Ovary (tissue), 3 donors: ENCODE data around the gene DDX24.

Source experiments
- EP300 ChIP-seq: sonication (generic); formaldehyde crosslinking; IDR thresholded peaks from one replicate; pipeline ENCODE4 v1.6.1; 2017; ENCODE audit warnings: antibody characterized with exemption
- POLR2A ChIP-seq: fragments of 450-650 bp; IDR thresholded peaks from one replicate; pipeline ENCODE4 v1.6.1; 2017; ENCODE audit warnings: antibody characterized with exemption, mild to moderate bottlenecking, moderate library complexity
- TF ChIP-seq, protein P1 (sequence below), 3 donors: fragments of 450-650 bp in 2 of 3; fragments of 200-600 bp in 1 of 3; IDR thresholded peaks; one replicate each; pipeline versions ENCODE4 v1.5.1 to v1.8.0; 2016 to 2022; ENCODE audit warnings: antibody characterized with exemption in 3 of 3, mild to moderate bottlenecking in 1 of 3
- donor health status: DM: no; HTN: no; CAD: no.

DNA sequence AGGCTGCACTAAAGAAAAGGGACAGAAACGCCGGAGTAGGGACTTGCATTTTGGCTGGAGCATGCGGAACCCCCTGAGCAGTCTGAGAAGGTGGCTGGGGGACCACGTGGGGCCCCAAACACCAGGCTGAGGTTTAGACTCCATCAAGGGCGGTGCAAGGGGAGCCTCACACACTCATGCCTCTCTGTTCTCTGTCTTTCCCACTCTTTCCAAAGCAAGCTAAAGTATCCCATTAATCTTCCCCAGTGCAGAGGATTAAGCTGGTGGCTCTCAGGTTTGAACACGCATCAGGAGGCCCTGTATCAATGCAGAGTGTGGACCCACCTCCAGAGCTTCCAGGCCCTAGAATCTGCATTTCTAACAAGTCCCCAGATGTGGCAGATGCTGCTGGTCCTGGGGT lies 70.4 kb downstream of the DDX24 start:
- TF ChIP-seq EP300 (no peak), POLR2A (no peak)
- TF ChIP-seq, protein P1, sequence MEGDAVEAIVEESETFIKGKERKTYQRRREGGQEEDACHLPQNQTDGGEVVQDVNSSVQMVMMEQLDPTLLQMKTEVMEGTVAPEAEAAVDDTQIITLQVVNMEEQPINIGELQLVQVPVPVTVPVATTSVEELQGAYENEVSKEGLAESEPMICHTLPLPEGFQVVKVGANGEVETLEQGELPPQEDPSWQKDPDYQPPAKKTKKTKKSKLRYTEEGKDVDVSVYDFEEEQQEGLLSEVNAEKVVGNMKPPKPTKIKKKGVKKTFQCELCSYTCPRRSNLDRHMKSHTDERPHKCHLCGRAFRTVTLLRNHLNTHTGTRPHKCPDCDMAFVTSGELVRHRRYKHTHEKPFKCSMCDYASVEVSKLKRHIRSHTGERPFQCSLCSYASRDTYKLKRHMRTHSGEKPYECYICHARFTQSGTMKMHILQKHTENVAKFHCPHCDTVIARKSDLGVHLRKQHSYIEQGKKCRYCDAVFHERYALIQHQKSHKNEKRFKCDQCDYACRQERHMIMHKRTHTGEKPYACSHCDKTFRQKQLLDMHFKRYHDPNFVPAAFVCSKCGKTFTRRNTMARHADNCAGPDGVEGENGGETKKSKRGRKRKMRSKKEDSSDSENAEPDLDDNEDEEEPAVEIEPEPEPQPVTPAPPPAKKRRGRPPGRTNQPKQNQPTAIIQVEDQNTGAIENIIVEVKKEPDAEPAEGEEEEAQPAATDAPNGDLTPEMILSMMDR (IDR thresholded peaks at IDR 0.05), result no peak
